Right atrium auricular region (tissue), 2 donors: ENCODE measurements around the gene ATP23. TPM values are rescaled to one million over a fixed set of nuclear protein-coding genes. Genes with fewer than 3 reads are reported as not detected.

ENCODE experiments used
- DNase-seq: peaks from one replicate; pipeline ENCODE4 v3.0.0-alpha.2; 2019; ENCODE audit warnings: low spot score
- H3K27ac ChIP-seq, 2 donors: fragments of 200-600 bp; sonication (generic); 1 replicate in 1 of 2; 2 replicates in 1 of 2; pipeline ENCODE4 v1.5.1; 2016 to 2019
- H3K27me3 ChIP-seq, 2 donors: fragments of 200-600 bp; sonication (generic); one replicate each; pipeline versions ENCODE4 v1.5.1 to v1.6.0; 2017 to 2019
- H3K36me3 ChIP-seq: fragments of 200-600 bp; sonication (generic); one replicate; pipeline ENCODE4 v1.5.1; 2016
- H3K4me1 ChIP-seq, 2 donors: fragments of 200-600 bp; sonication (generic); one replicate each; pipeline versions ENCODE4 v1.5.1 to v1.6.0; 2017 to 2019
- H3K4me3 ChIP-seq, 2 donors: fragments of 200-600 bp; sonication (generic); 1 replicate in 1 of 2; 2 replicates in 1 of 2; pipeline ENCODE4 v1.5.1; 2017 to 2019; ENCODE audit warnings: mild to moderate bottlenecking in 1 of 2, moderate library complexity in 1 of 2
- H3K9me3 ChIP-seq, 2 donors: fragments of 200-600 bp; sonication (generic); one replicate each; pipeline ENCODE4 v1.5.1; 2019
- total RNA-seq, 2 donors: library from RNA; depleted of rRNA; stranded (reverse); fragments of >200 nt; gene quantifications; one replicate each; pipeline ENCODE4 v1.1.0, GENCODE V29; 2016
- TF ChIP-seq, protein P1 (sequence below), 2 donors: fragments of 200-600 bp; sonication (generic); IDR thresholded peaks; one replicate each; pipeline ENCODE4 v1.5.1; 2019; ENCODE audit warnings: antibody characterized with exemption in 2 of 2

The ATP23 gene
- total RNA-seq, 2 donors from 2014 or later = 2.6 to 6.0 TPM

DNA sequence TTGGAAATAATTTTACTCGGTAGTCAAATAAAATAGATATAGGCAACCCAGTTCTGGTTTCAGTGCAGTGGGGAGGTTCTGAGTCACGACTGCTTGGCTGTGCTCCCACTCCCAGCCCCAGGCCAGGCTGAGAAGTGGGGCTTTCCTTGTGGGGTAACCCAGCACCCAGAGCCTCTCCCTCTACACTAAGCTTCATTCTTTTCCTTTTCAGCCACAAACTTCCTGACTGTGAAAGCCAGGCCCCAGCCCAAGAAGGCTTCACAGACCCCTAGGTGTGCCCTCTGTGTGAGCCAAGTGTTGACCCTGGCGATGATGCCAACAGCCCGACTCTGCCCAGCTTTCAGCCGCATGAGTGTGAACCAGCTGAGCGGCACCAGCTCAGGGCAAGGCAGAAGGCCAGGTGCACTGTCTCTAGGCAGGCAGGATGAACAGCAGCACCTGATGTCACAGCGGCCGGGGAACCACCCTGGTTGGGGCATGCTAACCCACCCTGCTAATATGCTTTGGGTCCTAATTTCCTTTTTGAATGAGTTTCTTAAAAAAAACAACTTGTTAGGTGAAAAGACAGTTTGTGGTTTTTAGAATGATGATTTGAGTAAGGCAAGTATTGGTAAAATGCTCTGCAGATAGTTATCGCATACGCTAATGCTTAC lies 42.2 kb upstream of the ATP23 start:
- Histone ChIP-seq H3K4me1 (peaks cover 0 to 54% of the 10 kb centered on the region in 2 donors), H3K27ac (peak overlapping the region; percentile 95 to 100), H3K9me3 (no peaks in the 10 kb centered on the region), H3K4me3 (no peak overlapping the region), H3K27me3 (no peaks in the 10 kb centered on the region), H3K36me3 (no peaks in the 10 kb centered on the region)
- TF ChIP-seq, protein P1, sequence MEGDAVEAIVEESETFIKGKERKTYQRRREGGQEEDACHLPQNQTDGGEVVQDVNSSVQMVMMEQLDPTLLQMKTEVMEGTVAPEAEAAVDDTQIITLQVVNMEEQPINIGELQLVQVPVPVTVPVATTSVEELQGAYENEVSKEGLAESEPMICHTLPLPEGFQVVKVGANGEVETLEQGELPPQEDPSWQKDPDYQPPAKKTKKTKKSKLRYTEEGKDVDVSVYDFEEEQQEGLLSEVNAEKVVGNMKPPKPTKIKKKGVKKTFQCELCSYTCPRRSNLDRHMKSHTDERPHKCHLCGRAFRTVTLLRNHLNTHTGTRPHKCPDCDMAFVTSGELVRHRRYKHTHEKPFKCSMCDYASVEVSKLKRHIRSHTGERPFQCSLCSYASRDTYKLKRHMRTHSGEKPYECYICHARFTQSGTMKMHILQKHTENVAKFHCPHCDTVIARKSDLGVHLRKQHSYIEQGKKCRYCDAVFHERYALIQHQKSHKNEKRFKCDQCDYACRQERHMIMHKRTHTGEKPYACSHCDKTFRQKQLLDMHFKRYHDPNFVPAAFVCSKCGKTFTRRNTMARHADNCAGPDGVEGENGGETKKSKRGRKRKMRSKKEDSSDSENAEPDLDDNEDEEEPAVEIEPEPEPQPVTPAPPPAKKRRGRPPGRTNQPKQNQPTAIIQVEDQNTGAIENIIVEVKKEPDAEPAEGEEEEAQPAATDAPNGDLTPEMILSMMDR (IDR thresholded peaks at IDR 0.05) = no peak
- no peak for DNase-seq

DNA sequence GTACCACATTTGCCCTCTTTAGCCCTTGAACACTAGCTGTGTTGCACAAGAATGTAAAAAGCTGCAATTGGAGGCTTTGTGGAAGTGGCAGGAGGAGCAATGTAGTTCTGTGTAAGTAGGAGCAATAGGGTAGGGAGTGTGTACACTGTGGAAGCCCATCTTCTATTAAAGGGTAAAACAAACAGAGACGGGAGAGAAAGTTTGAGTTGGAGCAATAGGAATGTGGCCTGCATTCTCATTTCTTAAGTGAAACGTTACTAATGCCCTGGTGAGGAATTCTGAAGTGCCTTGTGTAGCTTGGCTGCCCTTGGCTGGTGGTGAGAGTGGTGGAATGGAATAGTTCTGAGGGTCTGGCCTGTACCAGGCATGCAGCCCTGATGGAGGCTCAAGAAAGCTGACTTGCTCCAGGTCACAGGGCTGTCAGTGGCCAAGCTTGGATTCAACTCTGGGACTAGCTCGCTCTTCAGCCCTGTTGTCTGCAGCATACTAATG lies 38.8 kb upstream of the ATP23 start:
- TF ChIP-seq, protein P1 (IDR thresholded peaks at IDR 0.05) = no peak
- Histone ChIP-seq H3K36me3 (no peaks in the 10 kb centered on the region), H3K4me3 (no peak overlapping the region), H3K27ac (no peak overlapping the region), H3K4me1 (peaks cover 4 to 29% of the 10 kb centered on the region in 2 donors), H3K27me3 (no peaks in the 10 kb centered on the region), H3K9me3 (no peaks in the 10 kb centered on the region)
- no peak for DNase-seq

DNA sequence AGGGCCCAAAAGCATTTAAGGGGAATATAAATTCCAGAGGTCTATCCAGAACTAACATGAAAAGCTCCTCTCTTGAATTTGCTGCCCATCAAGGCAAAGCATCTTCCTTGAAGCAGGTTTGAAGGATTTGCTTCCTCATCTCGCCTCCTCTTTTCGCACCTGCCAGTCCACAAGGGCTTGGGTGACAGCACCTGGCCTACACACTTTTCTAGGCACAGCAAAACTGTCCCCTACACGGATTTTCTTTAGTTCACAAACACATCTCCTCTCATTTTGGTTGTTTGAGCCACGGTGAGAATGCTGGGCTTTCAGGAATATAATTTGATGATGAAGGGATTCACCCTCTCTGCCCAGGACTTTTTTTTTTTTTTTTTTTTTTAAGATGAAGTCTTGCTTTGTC lies 36.9 kb upstream of the ATP23 start:
- Histone ChIP-seq H3K4me1 (peaks cover 4 to 10% of the 10 kb centered on the region in 2 donors), H3K36me3 (no peaks in the 10 kb centered on the region), H3K4me3 (no peak overlapping the region), H3K27ac (no peak overlapping the region), H3K9me3 (no peaks in the 10 kb centered on the region), H3K27me3 (no peaks in the 10 kb centered on the region)
- TF ChIP-seq, protein P1 (IDR thresholded peaks at IDR 0.05) = no peak
- no peak for DNase-seq

DNA sequence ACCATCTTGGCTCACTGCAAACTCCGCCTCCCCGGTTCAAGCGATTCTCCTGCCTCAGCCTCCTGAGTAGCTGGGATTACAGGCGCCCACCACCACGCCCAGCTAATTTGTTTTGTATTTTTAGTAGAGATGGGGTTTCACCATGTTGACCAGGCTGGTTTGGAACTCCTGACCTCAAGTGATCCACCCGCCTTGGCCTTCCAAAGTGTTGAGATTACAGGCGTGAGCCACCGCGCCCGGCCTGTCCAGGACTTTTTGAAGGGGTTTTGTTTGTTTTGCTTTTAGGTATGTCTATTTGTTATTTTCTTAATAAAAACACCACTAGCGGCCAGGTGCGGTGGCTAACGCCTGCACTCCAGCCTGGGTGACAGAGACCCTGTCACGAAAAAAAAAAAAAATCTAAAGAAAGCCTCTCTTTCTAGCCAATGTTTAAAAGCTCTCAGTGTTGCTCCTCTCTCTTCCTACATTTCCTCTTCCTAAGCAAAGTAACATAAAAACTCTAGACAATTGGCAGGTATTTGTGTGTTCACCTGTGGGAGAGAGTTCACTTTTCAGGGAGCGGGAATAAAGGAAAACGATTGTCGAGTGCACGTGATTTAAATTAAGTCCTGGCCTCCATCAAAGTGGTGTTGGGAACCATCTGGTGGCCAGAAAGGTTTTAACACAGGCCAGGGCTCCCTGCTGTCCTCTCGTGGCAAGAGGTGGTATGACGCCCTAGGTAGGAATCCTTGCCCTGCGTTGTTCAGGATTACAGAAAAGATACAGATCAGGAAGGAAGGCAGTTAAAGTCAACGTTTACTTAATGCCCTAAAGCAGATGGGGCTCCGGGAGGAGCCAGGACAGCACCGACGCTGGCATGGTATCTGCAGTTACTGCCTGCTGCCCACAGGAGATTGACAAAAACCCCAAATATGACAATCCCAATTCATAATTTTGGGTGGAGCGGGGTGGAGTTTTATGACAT lies 36.2 kb upstream of the ATP23 start:
- no peaks in the 10 kb centered on the region for H3K27me3 ChIP-seq
- peaks cover 4 to 9% of the 10 kb centered on the region in 2 donors for H3K4me1 ChIP-seq
- H3K9me3 ChIP-seq = no peaks in the 10 kb centered on the region
- no peaks in the 10 kb centered on the region for H3K36me3 ChIP-seq
- H3K27ac ChIP-seq = no peak overlapping the region
- peak overlapping the region in 1 of 2 donors; percentile 30 for H3K4me3 ChIP-seq
- TF ChIP-seq, protein P1 (IDR thresholded peaks at IDR 0.05) = peak; percentile 100
- DNase-seq = peak; percentile 88

DNA sequence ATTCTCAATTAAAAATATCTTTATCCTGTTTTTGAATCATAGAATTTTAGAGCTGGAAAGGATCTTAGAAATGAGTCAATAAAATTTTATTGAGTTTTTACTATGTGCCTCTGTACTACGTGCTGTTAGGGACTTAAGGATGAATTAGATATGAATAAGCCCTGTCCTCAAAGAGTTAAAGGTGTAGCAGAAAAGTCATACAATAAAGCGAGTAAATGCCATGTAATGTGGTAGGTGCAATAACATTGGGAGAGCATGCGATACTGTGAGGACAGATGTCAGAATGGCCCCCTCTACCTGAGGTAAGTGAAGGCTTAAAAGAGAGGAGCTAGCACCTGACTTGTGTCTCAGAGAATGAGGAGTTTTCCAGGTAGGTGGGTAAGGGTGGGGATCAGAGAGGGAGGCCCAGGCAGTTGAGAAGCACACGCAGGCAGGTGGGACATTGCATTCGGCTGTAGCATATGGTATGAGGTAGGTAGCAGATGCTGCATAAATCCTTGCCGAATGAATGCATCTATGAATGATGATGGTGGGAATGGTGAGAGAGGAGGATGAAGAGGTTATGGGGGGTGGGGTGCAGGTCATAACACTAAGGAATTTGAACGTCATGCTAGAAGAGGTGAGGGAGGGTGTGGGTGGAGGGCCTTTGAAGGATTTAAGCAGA lies 35.4 kb upstream of the ATP23 start:
- no peak overlapping the region for H3K27ac ChIP-seq

More for the DNA sequence above, 35.4 kb upstream of the ATP23 start:
- DNase-seq = no peak
- TF ChIP-seq, protein P1 (IDR thresholded peaks at IDR 0.05) = no peak
- no peaks in the 10 kb centered on the region for H3K9me3 ChIP-seq
- no peak overlapping the region for H3K4me3 ChIP-seq
- H3K36me3 ChIP-seq = no peaks in the 10 kb centered on the region
- H3K27me3 ChIP-seq = no peaks in the 10 kb centered on the region
- H3K4me1 ChIP-seq = peaks cover 4 to 9% of the 10 kb centered on the region in 2 donors
